ENCODE data around the gene DNAH1.

Gene DNAH1

GRCh38 chr3:52305926-52306325, 10.2 kb upstream of the DNAH1 start:
- Histone ChIP-seq H3K27ac (no peak overlapping the region), H3K4me3 (no peak overlapping the region)

- no peak overlapping the region for H3K27ac ChIP-seq
Measured at GRCh38 chr3:52306978-52307377, 9.1 kb upstream of the DNAH1 start.

GRCh38 chr3:52308308-52308707, 7.8 kb upstream of the DNAH1 start:
- H3K27ac ChIP-seq = no peak overlapping the region
- no peak overlapping the region for H3K4me3 ChIP-seq

More at GRCh38 chr3:52306978-52307377, 9.1 kb upstream of the DNAH1 start:
- H3K4me3 ChIP-seq = no peak overlapping the region

- H3K27ac ChIP-seq = no peak overlapping the region
- H3K4me3 ChIP-seq = no peak overlapping the region
Measured at GRCh38 chr3:52310861-52311575, 5.1 kb upstream of the DNAH1 start.

- H3K27ac ChIP-seq = no peak overlapping the region
- no peak overlapping the region for H3K4me3 ChIP-seq
Measured at GRCh38 chr3:52311576-52312119, 4.5 kb upstream of the DNAH1 start.

GRCh38 chr3:52313188-52313773, 2.8 kb upstream of the DNAH1 start:
- H3K4me3 ChIP-seq = no peak overlapping the region
- peak overlapping the region in 1 of 21 experiments; percentile 11 for H3K27ac ChIP-seq

GRCh38 chr3:52313774-52314188, 2.3 kb upstream of the DNAH1 start:
- H3K27ac ChIP-seq = peak overlapping the region in 1 of 21 experiments; percentile 11
- H3K4me3 ChIP-seq = no peak overlapping the region

GRCh38 chr3:52314489-52314888, 1.6 kb upstream of the DNAH1 start:
- Histone ChIP-seq H3K27ac (no peak overlapping the region), H3K4me3 (no peak overlapping the region)

GRCh38 chr3:52315006-52315405, 1.1 kb upstream of the DNAH1 start:
- H3K27ac ChIP-seq = no peak overlapping the region
- no peak overlapping the region for H3K4me3 ChIP-seq

GRCh38 chr3:52317208-52318000, 1.3 kb downstream of the DNAH1 start:
- Histone ChIP-seq H3K27ac (peak overlapping the region in 1 of 21 experiments; percentile 11), H3K4me3 (peak overlapping the region in 3 of 7 experiments; percentile 2 to 26 (median 16))

GRCh38 chr3:52318186-52318816, 2.2 kb downstream of the DNAH1 start:
- no peak overlapping the region for H3K27ac ChIP-seq
- H3K4me3 ChIP-seq = no peak overlapping the region

GRCh38 chr3:52319921-52320595, 3.9 kb downstream of the DNAH1 start:
- H3K4me3 ChIP-seq = no peak overlapping the region
- H3K27ac ChIP-seq = no peak overlapping the region

GRCh38 chr3:52321481-52321880, 5.4 kb downstream of the DNAH1 start:
- Histone ChIP-seq H3K27ac (no peak overlapping the region), H3K4me3 (no peak overlapping the region)

GRCh38 chr3:52322466-52322865, 6.3 kb downstream of the DNAH1 start:
- H3K4me3 ChIP-seq = no peak overlapping the region
- no peak overlapping the region for H3K27ac ChIP-seq

- no peak overlapping the region for H3K27ac ChIP-seq
- H3K4me3 ChIP-seq = no peak overlapping the region
Measured at GRCh38 chr3:52323526-52324295, 7.6 kb downstream of the DNAH1 start.

- no peak overlapping the region for H3K27ac ChIP-seq
Measured at GRCh38 chr3:52324676-52325075, 8.6 kb downstream of the DNAH1 start.

GRCh38 chr3:52325686-52326085, 9.6 kb downstream of the DNAH1 start:
- no peak overlapping the region for H3K27ac ChIP-seq
- H3K4me3 ChIP-seq = no peak overlapping the region

More at GRCh38 chr3:52324676-52325075, 8.6 kb downstream of the DNAH1 start:
- no peak overlapping the region for H3K4me3 ChIP-seq

- Histone ChIP-seq H3K4me3 (no peak overlapping the region), H3K27ac (no peak overlapping the region)
Measured at GRCh38 chr3:52326976-52327375, 10.9 kb downstream of the DNAH1 start.
